ENCODE data around the gene RNU5B-1. TPM values are rescaled to one million over a fixed set of nuclear protein-coding genes. Genes with fewer than 3 reads are reported as not detected.

The RNU5B-1 gene
- total and polyA plus RNA-seq, 4 donors: not detected

- 81% methylated on average over 1 of the region's 1 CpG for WGBS
- H3K27ac ChIP-seq (ENCODE audit: low read depth in 1 of 2, low read length in 2 of 2): no peak overlapping the region
- DNase-seq (ENCODE audit: low spot score): no peak
Measured at GRCh38 chr15:65277015-65277414, 27.5 kb upstream of the RNU5B-1 start.

GRCh38 chr15:65278480-65278879 is 26.0 kb upstream of the RNU5B-1 start:
- no peaks in the 10 kb centered on the region for H3K4me1 ChIP-seq (ENCODE audit: control insufficient read depth in 4 of 4, insufficient read depth in 4 of 4, low read length in 3 of 4)
- H3K27me3 ChIP-seq (ENCODE audit: control insufficient read depth in 4 of 4, insufficient read depth in 4 of 4, low read length in 3 of 4): no peaks in the 10 kb centered on the region
- no peak overlapping the region for H3K9ac ChIP-seq (ENCODE audit: low read depth in 1 of 2, low read length in 2 of 2)
- DNase-seq (ENCODE audit: low spot score): no peak
- H3K36me3 ChIP-seq (ENCODE audit: control insufficient read depth in 4 of 4, insufficient read depth in 3 of 4, low read depth in 1 of 4, low read length in 3 of 4): no peaks in the 10 kb centered on the region
- no peak for TF ChIP-seq HNF4G (IDR thresholded peaks at IDR 0.05)
- TF ChIP-seq JUND (IDR thresholded peaks at IDR 0.05): no peak
- no peak for TF ChIP-seq RXRA (IDR thresholded peaks at IDR 0.05)
- no peak for TF ChIP-seq ATF3 (IDR thresholded peaks at IDR 0.05)
- TF ChIP-seq NR2F2 (IDR thresholded peaks at IDR 0.05): no peak
- TF ChIP-seq SP1 (IDR thresholded peaks at IDR 0.05): no peak
- no peak for TF ChIP-seq YY1 (IDR thresholded peaks at IDR 0.05)
- no peak for TF ChIP-seq FOXA2 (IDR thresholded peaks at IDR 0.05)
- TF ChIP-seq RAD21 (IDR thresholded peaks at IDR 0.05): no peak
- TF ChIP-seq HNF4A (conservative IDR thresholded peaks at IDR 0.05): no peak
- 83% methylated on average over 1 of the region's 1 CpG for WGBS
- H3K9me3 ChIP-seq (ENCODE audit: control insufficient read depth in 4 of 4, low read length in 3 of 4): no peaks in the 10 kb centered on the region
- H3K4me3 ChIP-seq (ENCODE audit: low read depth in 1 of 3, low read length in 3 of 3): no peak overlapping the region
- H3K27ac ChIP-seq (ENCODE audit: low read depth in 1 of 2, low read length in 2 of 2): no peak overlapping the region

More at GRCh38 chr15:65277015-65277414, 27.5 kb upstream of the RNU5B-1 start:
- no peaks in the 10 kb centered on the region for H3K36me3 ChIP-seq (ENCODE audit: control insufficient read depth in 4 of 4, insufficient read depth in 3 of 4, low read depth in 1 of 4, low read length in 3 of 4)
- H3K4me1 ChIP-seq (ENCODE audit: control insufficient read depth in 4 of 4, insufficient read depth in 4 of 4, low read length in 3 of 4): no peaks in the 10 kb centered on the region
- H3K9ac ChIP-seq (ENCODE audit: low read depth in 1 of 2, low read length in 2 of 2): no peak overlapping the region
- H3K4me3 ChIP-seq (ENCODE audit: low read depth in 1 of 3, low read length in 3 of 3): no peak overlapping the region
- TF ChIP-seq GABPA (IDR thresholded peaks at IDR 0.05 in 1 of 2, conservative IDR thresholded peaks at IDR 0.05 in 1 of 2) (no peak), NR2F2 (IDR thresholded peaks at IDR 0.05) (no peak)
- no peaks in the 10 kb centered on the region for H3K9me3 ChIP-seq (ENCODE audit: control insufficient read depth in 4 of 4, low read length in 3 of 4)
- H3K27me3 ChIP-seq (ENCODE audit: control insufficient read depth in 4 of 4, insufficient read depth in 4 of 4, low read length in 3 of 4): no peaks in the 10 kb centered on the region

GRCh38 chr15:65285291-65286068 is 19.0 kb upstream of the RNU5B-1 start:
- Histone ChIP-seq H3K4me1 (ENCODE audit: control insufficient read depth in 4 of 4, insufficient read depth in 4 of 4, low read length in 3 of 4) (peaks cover 0 to 16% (median 12%) of the 10 kb centered on the region in 4 donors), H3K36me3 (ENCODE audit: control insufficient read depth in 4 of 4, insufficient read depth in 3 of 4, low read depth in 1 of 4, low read length in 3 of 4) (no peaks in the 10 kb centered on the region), H3K9ac (ENCODE audit: low read depth in 1 of 2, low read length in 2 of 2) (peak overlapping the region; percentile 33 to 62), H3K27ac (ENCODE audit: low read depth in 1 of 2, low read length in 2 of 2) (peak overlapping the region; percentile 83 to 96), H3K27me3 (ENCODE audit: control insufficient read depth in 4 of 4, insufficient read depth in 4 of 4, low read length in 3 of 4) (no peaks in the 10 kb centered on the region), H3K9me3 (ENCODE audit: control insufficient read depth in 4 of 4, low read length in 3 of 4) (no peaks in the 10 kb centered on the region), H3K4me3 (ENCODE audit: low read depth in 1 of 3, low read length in 3 of 3) (peak overlapping the region; percentile 70 to 74 (median 74))
- WGBS: 76% methylated on average over 10 of the region's 10 CpGs
- DNase-seq (ENCODE audit: low spot score): no peak
- no peak for TF ChIP-seq SP1 (IDR thresholded peaks at IDR 0.05)
- TF ChIP-seq HNF4A (conservative IDR thresholded peaks at IDR 0.05): no peak
- TF ChIP-seq ZBTB33 (IDR thresholded peaks at IDR 0.05): no peak
- TF ChIP-seq CTCF (IDR thresholded peaks at IDR 0.05; ENCODE audit: low read depth, low read length, missing input control): no peak
- TF ChIP-seq RAD21 (IDR thresholded peaks at IDR 0.05): no peak
- TF ChIP-seq JUND (IDR thresholded peaks at IDR 0.05): no peak
- TF ChIP-seq GABPA (IDR thresholded peaks at IDR 0.05 in 1 of 2, conservative IDR thresholded peaks at IDR 0.05 in 1 of 2): no peak
- TF ChIP-seq EGR1 (IDR thresholded peaks at IDR 0.05; ENCODE audit: low read depth in 2 of 2): no peak
- no peak for TF ChIP-seq TAF1 (conservative IDR thresholded peaks at IDR 0.05)
- TF ChIP-seq ATF3 (IDR thresholded peaks at IDR 0.05): no peak
- TF ChIP-seq FOXA1 (IDR thresholded peaks at IDR 0.05): no peak
- no peak for TF ChIP-seq FOXA2 (IDR thresholded peaks at IDR 0.05)
- no peak for TF ChIP-seq YY1 (IDR thresholded peaks at IDR 0.05)
- no peak for TF ChIP-seq MAX (IDR thresholded peaks at IDR 0.05)
- TF ChIP-seq REST (IDR thresholded peaks at IDR 0.05): no peak
- TF ChIP-seq HNF4G (IDR thresholded peaks at IDR 0.05): no peak
- no peak for TF ChIP-seq NR2F2 (IDR thresholded peaks at IDR 0.05)
- TF ChIP-seq RXRA (IDR thresholded peaks at IDR 0.05): no peak

Measured in liver (tissue), 9 donors.